ENCODE data around the gene NDUFAF3. TPM values are rescaled to one million over a fixed set of nuclear protein-coding genes. Genes with fewer than 3 reads are reported as not detected.
"Not testable (repeated sequence)": the region's sequence is repeated elsewhere in the genome, so short reads cannot be mapped to it uniquely, and the experiment has no call there.

NDUFAF3 gene
- total RNA-seq, 1 experiment from 2014 or later, result 216 TPM

- in situ Hi-C loops (cut with HindIII; ENCODE audit: low pct_unique_long_range_greater_than_20kb, low sequenced_read_pairs), result no loop called here
- DNase-seq (ENCODE audit: low read depth, low spot score), result no peak
Observed at GRCh38 chr3:48997102-48997635, 24.8 kb upstream of the NDUFAF3 start.

- in situ Hi-C loops (cut with HindIII; ENCODE audit: low pct_unique_long_range_greater_than_20kb, low sequenced_read_pairs), result no loop called here
- no peak for DNase-seq (ENCODE audit: low read depth, low spot score)
Observed at GRCh38 chr3:48997714-48998637, 23.9 kb upstream of the NDUFAF3 start.

GRCh38 chr3:48999085-48999858, 22.6 kb upstream of the NDUFAF3 start:
- DNase-seq (ENCODE audit: low read depth, low spot score), result no peak

GRCh38 chr3:49001155-49001554, 20.8 kb upstream of the NDUFAF3 start:
- DNase-seq (ENCODE audit: low read depth, low spot score), result no peak
- in situ Hi-C loops (cut with HindIII; ENCODE audit: low pct_unique_long_range_greater_than_20kb, low sequenced_read_pairs), result no loop called here

More at GRCh38 chr3:48999085-48999858, 22.6 kb upstream of the NDUFAF3 start:
- in situ Hi-C loops (cut with HindIII; ENCODE audit: low pct_unique_long_range_greater_than_20kb, low sequenced_read_pairs), result no loop called here

GRCh38 chr3:49004352-49005302, 17.3 kb upstream of the NDUFAF3 start:
- no peak for DNase-seq (ENCODE audit: low read depth, low spot score)
- in situ Hi-C loops (cut with HindIII; ENCODE audit: low pct_unique_long_range_greater_than_20kb, low sequenced_read_pairs), result no loop called here

- no peak for DNase-seq (ENCODE audit: low read depth, low spot score)
- in situ Hi-C loops (cut with HindIII; ENCODE audit: low pct_unique_long_range_greater_than_20kb, low sequenced_read_pairs), result no loop called here
Observed at GRCh38 chr3:49005303-49005680, 16.6 kb upstream of the NDUFAF3 start.

- in situ Hi-C loops (cut with HindIII; ENCODE audit: low pct_unique_long_range_greater_than_20kb, low sequenced_read_pairs), result no loop called here
- no peak for DNase-seq (ENCODE audit: low read depth, low spot score)
Observed at GRCh38 chr3:49005998-49006397, 15.9 kb upstream of the NDUFAF3 start.

GRCh38 chr3:49006408-49007067, 15.4 kb upstream of the NDUFAF3 start:
- in situ Hi-C loops (cut with HindIII; ENCODE audit: low pct_unique_long_range_greater_than_20kb, low sequenced_read_pairs), result no loop called here
- no peak for DNase-seq (ENCODE audit: low read depth, low spot score)

DNA sequence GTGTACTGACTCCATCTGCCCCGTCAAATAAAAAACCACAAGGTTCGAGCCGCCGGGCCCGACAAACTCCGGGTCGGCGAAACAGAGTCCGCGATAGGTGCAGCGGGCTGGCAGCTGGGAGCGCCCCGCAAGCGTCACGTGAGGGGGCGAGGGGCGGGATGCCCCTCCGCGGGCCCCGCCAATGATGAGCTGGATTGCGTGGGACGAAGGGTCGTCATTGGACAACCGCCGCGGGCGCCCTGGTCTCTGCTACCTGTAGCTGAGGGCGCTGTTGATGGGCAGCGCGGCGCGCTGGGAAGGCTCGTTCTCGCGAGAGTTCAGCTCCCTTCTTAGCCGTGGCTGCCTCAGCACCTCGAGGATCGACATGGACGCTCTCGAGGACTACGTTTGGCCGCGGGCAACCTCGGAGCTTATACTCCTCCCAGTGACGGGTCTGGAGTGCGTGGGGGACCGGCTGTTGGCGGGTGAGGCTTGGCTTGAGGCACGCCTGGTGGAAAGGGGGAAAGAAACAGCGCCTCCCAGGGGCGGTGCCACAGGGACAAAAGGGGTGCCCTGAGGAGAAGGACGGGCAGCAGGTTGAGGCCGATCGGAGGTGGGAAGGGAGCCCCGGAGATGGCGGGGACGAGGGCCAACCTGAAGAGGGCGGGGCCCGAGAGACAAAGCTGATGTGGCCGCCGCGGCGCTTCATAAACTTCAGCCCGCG, 14.7 kb upstream of the NDUFAF3 start, which contains the start of gene WDR6:
Gene WDR6 (plus strand): TSS at position 324 of the 703 bp plus-strand sequence. CDS start 41 bp downstream, at position 365.
- in situ Hi-C loops (cut with HindIII; ENCODE audit: low pct_unique_long_range_greater_than_20kb, low sequenced_read_pairs), result no loop called here
- DNase-seq (ENCODE audit: low read depth, low spot score), result peak; percentile 92

GRCh38 chr3:49007771-49008528, 14.0 kb upstream of the NDUFAF3 start:
- DNase-seq (ENCODE audit: low read depth, low spot score), result peak; percentile 81
- in situ Hi-C loops (cut with HindIII; ENCODE audit: low pct_unique_long_range_greater_than_20kb, low sequenced_read_pairs), result no loop called here

GRCh38 chr3:49008627-49009026, 13.3 kb upstream of the NDUFAF3 start:
- in situ Hi-C loops (cut with HindIII; ENCODE audit: low pct_unique_long_range_greater_than_20kb, low sequenced_read_pairs); DNase-seq (ENCODE audit: low read depth, low spot score): not testable (repeated sequence)

GRCh38 chr3:49009396-49009795, 12.5 kb upstream of the NDUFAF3 start:
- DNase-seq (ENCODE audit: low read depth, low spot score), result no peak
- in situ Hi-C loops (cut with HindIII; ENCODE audit: low pct_unique_long_range_greater_than_20kb, low sequenced_read_pairs), result no loop called here

DNA sequence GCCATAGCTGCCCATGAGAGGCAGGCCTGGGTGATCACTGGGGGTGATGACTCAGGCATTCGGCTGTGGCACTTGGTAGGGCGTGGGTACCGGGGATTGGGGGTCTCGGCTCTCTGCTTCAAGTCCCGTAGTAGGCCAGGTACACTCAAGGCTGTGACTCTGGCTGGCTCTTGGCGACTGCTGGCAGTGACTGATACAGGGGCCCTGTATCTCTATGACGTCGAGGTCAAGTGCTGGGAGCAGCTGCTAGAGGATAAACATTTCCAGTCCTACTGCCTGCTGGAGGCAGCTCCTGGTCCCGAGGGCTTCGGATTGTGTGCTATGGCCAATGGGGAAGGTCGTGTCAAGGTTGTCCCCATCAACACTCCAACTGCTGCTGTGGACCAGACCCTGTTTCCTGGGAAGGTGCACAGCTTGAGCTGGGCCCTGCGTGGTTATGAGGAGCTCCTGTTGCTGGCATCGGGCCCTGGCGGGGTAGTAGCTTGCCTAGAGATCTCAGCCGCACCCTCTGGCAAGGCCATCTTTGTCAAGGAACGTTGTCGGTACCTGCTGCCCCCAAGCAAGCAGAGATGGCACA, 9.4 kb upstream of the NDUFAF3 start:
- no peak for DNase-seq (ENCODE audit: low read depth, low spot score)
- in situ Hi-C loops (cut with HindIII; ENCODE audit: low pct_unique_long_range_greater_than_20kb, low sequenced_read_pairs), result no loop called here

- no peak for DNase-seq (ENCODE audit: low read depth, low spot score)
- in situ Hi-C loops (cut with HindIII; ENCODE audit: low pct_unique_long_range_greater_than_20kb, low sequenced_read_pairs), result no loop called here
Observed at GRCh38 chr3:49013113-49013737, 8.7 kb upstream of the NDUFAF3 start.

Measured in SK-MEL-5 (cell line).